Keratinocyte (primary cell): ENCODE data around the gene ADSS2. TPM values are rescaled to one million over a fixed set of nuclear protein-coding genes. Genes with fewer than 3 reads are reported as not detected.
A peak's percentile ranks its signal among the peaks of the same experiment; 100 is the strongest.
"Not testable (repeated sequence)": the region's sequence is repeated elsewhere in the genome, so short reads cannot be mapped to it uniquely, and the experiment has no call there.

Source experiments
- DNase-seq: peaks from one replicate; pipeline ENCODE4 v3.0.0-alpha.2; 2011; ENCODE audit warnings: low read depth, missing footprints, low spot score
- FAIRE-seq: peaks from 2 replicates; lab custom pipeline; 2011; peaks lifted over from hg19 to GRCh38; lab: Jason Lieb, UNC
- H2AFZ ChIP-seq: 2 replicates; pipeline ENCODE4 v1.6.0; 2012; ENCODE audit warnings: low read length, control low read depth, inconsistent platforms; ENCODE audit not compliant: control insufficient read depth
- H3K27ac ChIP-seq: 2 replicates; pipeline ENCODE4 v1.5.1; 2011; ENCODE audit warnings: low read length; ENCODE audit not compliant: control insufficient read depth, insufficient read depth
- H3K27me3 ChIP-seq: 3 replicates; pipeline ENCODE4 v1.6.0; 2011; ENCODE audit warnings: low read length; ENCODE audit not compliant: control insufficient read depth, insufficient read depth; ENCODE audit errors: extremely low read depth
- H3K36me3 ChIP-seq, 2 experiments: 2 replicates in 1 of 2; 3 replicates in 1 of 2; pipeline ENCODE4 v1.5.1; 2011; ENCODE audit warnings: low read length in 2 of 2, mild to moderate bottlenecking in 1 of 2; ENCODE audit not compliant: control insufficient read depth in 2 of 2, insufficient read depth in 2 of 2; ENCODE audit errors: extremely low read depth in 1 of 2
- H3K4me1 ChIP-seq: 3 replicates; pipeline ENCODE4 v1.5.1; 2011; ENCODE audit warnings: low read length; ENCODE audit not compliant: control insufficient read depth, insufficient read depth; ENCODE audit errors: extremely low read depth
- H3K4me2 ChIP-seq: 3 replicates; pipeline ENCODE4 v1.6.0; 2011; ENCODE audit warnings: low read depth, low read length; ENCODE audit not compliant: control insufficient read depth, insufficient read depth; ENCODE audit errors: extremely low read depth
- H3K4me3 ChIP-seq, 3 experiments: fragments of 200-600 bp in 1 of 3; sonication (generic) in 1 of 3; 2 replicates in 2 of 3; 3 replicates in 1 of 3; pipeline ENCODE4 v1.5.1; 2011 to 2016; ENCODE audit warnings: low read length in 3 of 3, mild to moderate bottlenecking in 3 of 3, control low read depth in 2 of 3, inconsistent platforms in 1 of 3, low read depth in 1 of 3, mixed read lengths in 1 of 3, mixed run types in 1 of 3, moderate library complexity in 1 of 3; ENCODE audit not compliant: control insufficient read depth in 2 of 3, insufficient read depth in 2 of 3; ENCODE audit errors: extremely low read depth in 1 of 3
- H3K79me2 ChIP-seq: 2 replicates; pipeline ENCODE4 v1.6.0; 2012; ENCODE audit warnings: low read length; ENCODE audit not compliant: control insufficient read depth, insufficient read depth
- H3K9ac ChIP-seq: 3 replicates; pipeline ENCODE4 v1.6.0; 2011; ENCODE audit warnings: low read length; ENCODE audit not compliant: control insufficient read depth, insufficient read depth; ENCODE audit errors: extremely low read depth
- H3K9me1 ChIP-seq: 3 replicates; pipeline ENCODE4 v1.6.0; 2011; ENCODE audit warnings: low read length; ENCODE audit not compliant: control insufficient read depth, insufficient read depth; ENCODE audit errors: extremely low read depth
- H3K9me3 ChIP-seq: 2 replicates; pipeline ENCODE4 v1.5.1; 2012; ENCODE audit warnings: low read depth, low read length; ENCODE audit not compliant: control insufficient read depth
- H4K20me1 ChIP-seq: 3 replicates; pipeline ENCODE4 v1.6.0; 2011; ENCODE audit warnings: low read length; ENCODE audit not compliant: control insufficient read depth, insufficient read depth; ENCODE audit errors: extremely low read depth
- CTCF ChIP-seq, 3 experiments: IDR thresholded peaks in 1 of 3; conservative IDR thresholded peaks in 1 of 3; optimal IDR thresholded peaks in 1 of 3; 2 replicates in 2 of 3; 3 replicates in 1 of 3; pipeline versions ENCODE3 to v1.5.1; 2011; ENCODE audit warnings: low read length in 3 of 3, mild to moderate bottlenecking in 3 of 3, moderate library complexity in 2 of 3, control low read depth in 1 of 3, inconsistent platforms in 1 of 3; ENCODE audit not compliant: insufficient read depth in 2 of 3; ENCODE audit errors: extremely low read depth in 1 of 3
- EZH2 ChIP-seq: IDR thresholded peaks from one replicate; pipeline ENCODE4 v1.6.1; 2012; ENCODE audit warnings: inconsistent platforms, mild to moderate bottlenecking, low read length, moderate library complexity
- dilution Hi-C: fragments of 300-500 bp; cut with MboI; formaldehyde crosslinking; loops from one replicate; pipeline ENCODE4 v1.7.0; 2020; ENCODE audit warnings: low sequenced_read_pairs; ENCODE audit not compliant: extremely low pct_ligation_motif_present
- polyA plus RNA-seq, 5 experiments: library from polyadenylated mRNA; depleted of rRNA in 3 of 5; stranded (reverse) in 3 of 5; stranded (forward) in 1 of 5; unstranded in 1 of 5; fragments of >200 nt; gene quantifications; 1 replicate in 1 of 5; 2 replicates in 3 of 5; 3 replicates in 1 of 5; pipeline versions ENCODE4 v1.2.1 to v1.2.3, GENCODE V29; 2011 to 2012; ENCODE audit warnings: missing spikeins in 2 of 5, low read depth in 1 of 5, low replicate concordance in 1 of 5

Gene ADSS2
- polyA plus RNA-seq, 1 donor (not counting 4 experiments of a cell fraction or from before 2014, with no cell fraction given) = 53.5 TPM

- TF ChIP-seq EZH2 = no peak
- no peak for TF ChIP-seq CTCF (optimal IDR thresholded peaks at IDR 0.05 in 1 of 3, IDR thresholded peaks at IDR 0.05 in 1 of 3, conservative IDR thresholded peaks at IDR 0.05 in 1 of 3; ENCODE audit: extremely low read depth in 1 of 3, insufficient read depth in 2 of 3, low read length in 3 of 3)
- Histone ChIP-seq H3K79me2 (no peaks in the 10 kb centered on the region), H3K9me1 (no peaks in the 10 kb centered on the region), H3K36me3 (no peaks in the 10 kb centered on the region), H3K9me3 (no peaks in the 10 kb centered on the region), H3K4me3 (no peak overlapping the region), H3K4me2 (no peak overlapping the region), H3K27me3 (no peaks in the 10 kb centered on the region), H3K9ac (no peak overlapping the region), H3K4me1 (peaks cover 3% of the 10 kb centered on the region), H4K20me1 (no peaks in the 10 kb centered on the region), H2AFZ (no peak overlapping the region), H3K27ac (no peak overlapping the region)
- dilution Hi-C loops = no loop called here
- no peak for FAIRE-seq
- DNase-seq = no peak
Observed at GRCh38 chr1:244494653-244495052, 42.9 kb upstream of the ADSS2 start.

GRCh38 chr1:244484971-244485370, 33.3 kb upstream of the ADSS2 start:
- FAIRE-seq, H4K20me1 ChIP-seq, H3K27ac ChIP-seq, H3K4me2 ChIP-seq, H2AFZ ChIP-seq, H3K9me3 ChIP-seq, H3K4me3 ChIP-seq, H3K79me2 ChIP-seq, DNase-seq, dilution Hi-C loops, H3K36me3 ChIP-seq, H3K9ac ChIP-seq, H3K27me3 ChIP-seq, H3K9me1 ChIP-seq, H3K4me1 ChIP-seq: not testable (repeated sequence)

GRCh38 chr1:244473059-244473605, 21.4 kb upstream of the ADSS2 start:
- TF ChIP-seq EZH2 = no peak
- no peak for TF ChIP-seq CTCF (optimal IDR thresholded peaks at IDR 0.05 in 1 of 3, IDR thresholded peaks at IDR 0.05 in 1 of 3, conservative IDR thresholded peaks at IDR 0.05 in 1 of 3; ENCODE audit: extremely low read depth in 1 of 3, insufficient read depth in 2 of 3, low read length in 3 of 3)
- Histone ChIP-seq H3K4me3 (no peak overlapping the region), H3K27me3 (no peaks in the 10 kb centered on the region), H4K20me1 (no peaks in the 10 kb centered on the region), H3K9me1 (no peaks in the 10 kb centered on the region), H3K79me2 (no peaks in the 10 kb centered on the region), H3K9me3 (no peaks in the 10 kb centered on the region), H3K36me3 (no peaks in the 10 kb centered on the region), H3K4me1 (no peaks in the 10 kb centered on the region), H2AFZ (no peak overlapping the region), H3K4me2 (no peak overlapping the region), H3K9ac (no peak overlapping the region), H3K27ac (no peak overlapping the region)
- DNase-seq (no peak), FAIRE-seq (peak; percentile 23)
- dilution Hi-C loops = no loop called here
